Psoas muscle (tissue), 8 donors: ENCODE measurements around the gene RUNX2. TPM values are rescaled to one million over a fixed set of nuclear protein-coding genes. Genes with fewer than 3 reads are reported as not detected.

ENCODE experiments used
- ATAC-seq, 4 donors: fragments of 200-7000 bp; cut with Tn5 transposase; one replicate each; pipeline ENCODE4 v1.9.1; 2020; ENCODE audit warnings: moderate library complexity in 3 of 4, mild to moderate bottlenecking in 2 of 4
- DNase-seq, 2 donors: peaks; one replicate each; pipeline ENCODE4 v3.0.0-alpha.2; 2020
- H3K27ac ChIP-seq: fragments of 200-600 bp; one replicate; pipeline ENCODE4 v1.8.0; 2022
- H3K27me3 ChIP-seq, 3 donors: fragments of 200-600 bp in 1 of 3; one replicate each; pipeline versions ENCODE4 v1.6.1 to v1.8.0; 2013 to 2022; ENCODE audit warnings: low read length in 2 of 3, mild to moderate bottlenecking in 2 of 3, moderate library complexity in 1 of 3; ENCODE audit not compliant: insufficient read depth in 3 of 3
- H3K36me3 ChIP-seq, 2 donors: fragments of 200-600 bp in 1 of 2; one replicate each; pipeline versions ENCODE4 v1.6.1 to v1.8.0; 2013 to 2022; ENCODE audit warnings: low read depth in 1 of 2, mild to moderate bottlenecking in 1 of 2, moderate library complexity in 1 of 2; ENCODE audit not compliant: insufficient read depth in 1 of 2
- H3K4me1 ChIP-seq: fragments of 200-600 bp; one replicate; pipeline ENCODE4 v1.8.0; 2022
- H3K4me3 ChIP-seq: fragments of 200-600 bp; one replicate; pipeline ENCODE4 v1.8.0; 2022; ENCODE audit warnings: mild to moderate bottlenecking
- H3K9me3 ChIP-seq: fragments of 200-600 bp; one replicate; pipeline ENCODE4 v1.8.0; 2022
- whole genome bisulfite sequencing, 3 donors: extraction: QIAGEN DNeasy Blood & Tissue Kit; methylation state at CpG; one replicate each; pipeline versions ENCODE4 v1.1.6 to v1.1.7; 2013; 5-methylcytosine and 5-hydroxymethylcytosine counted together
- intact Hi-C, 2 donors: fragments of 100-400 bp; cut with DNase I; formaldehyde crosslinking; loops; one replicate each; pipeline versions ENCODE4 v1.11.0 to v1.14.2; 2022
- polyA plus RNA-seq, 3 donors: library from polyadenylated mRNA; stranded (reverse); fragments of 200-250 nt; gene quantifications; one replicate each; pipeline ENCODE4 v1.2.3, GENCODE V29; 2013
- total RNA-seq, 4 donors: library from RNA; stranded (reverse); fragmentation: NEBNext Ultra II Directional in 2 of 4; extraction: Animal tissue kit (Norgen Biotek cat#: 25700) in 2 of 4; gene quantifications; one replicate each; pipeline versions ENCODE4 v1.2.1 to v1.2.4, GENCODE V29; 2021 to 2023
- TF ChIP-seq, protein P1 (sequence below): fragments of 200-600 bp; IDR thresholded peaks from one replicate; pipeline ENCODE4 v1.8.0; 2022; ENCODE audit warnings: antibody characterized with exemption
- donor health status: healthy with polysubstance abuse.
- donor health status: DM: no; HTN: no; CAD: no; lungs with moderate emphysema.
- donor health status: Bipolar disorder and iron deficiency.
- donor health status: healthy.
- donor health status: DM: yes; HTN: yes; CAD: no.
- donor health status: DM: no; HTN: no; CAD: no.
- donor health status: DM: no; HTN: no; CAD: no.
- donor health status: DM: yes; HTN: yes; CAD: no.

Gene RUNX2
- total and polyA plus RNA-seq, 7 donors, result 0.07 to 0.69 (median 0.21) TPM

DNA sequence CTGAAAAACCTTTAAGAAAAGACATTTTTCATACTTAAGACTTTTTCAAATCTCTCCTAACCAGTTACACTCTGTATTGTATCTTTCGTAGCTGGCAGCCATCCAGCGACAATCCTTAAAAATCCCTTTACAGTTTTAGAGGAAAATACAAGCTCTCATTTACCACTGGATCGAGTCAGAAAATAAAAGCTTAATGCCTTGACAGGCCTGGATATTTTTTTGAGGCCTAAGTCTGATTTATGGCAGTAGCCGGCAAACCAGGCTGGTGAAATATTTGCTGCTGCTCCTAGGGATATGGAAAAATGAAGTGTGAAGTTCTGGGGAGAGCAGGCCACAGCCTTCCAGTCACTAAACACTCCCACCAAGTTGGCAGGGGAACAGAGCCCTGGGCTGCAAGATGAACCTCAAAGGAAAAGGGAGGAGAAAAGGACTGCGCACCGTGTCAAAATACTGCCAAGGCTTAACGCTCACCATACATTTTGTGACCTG is 262.6 kb downstream of the RUNX2 start:
- H3K27me3 ChIP-seq, result no peaks in the 10 kb centered on the region
- TF ChIP-seq, protein P1, sequence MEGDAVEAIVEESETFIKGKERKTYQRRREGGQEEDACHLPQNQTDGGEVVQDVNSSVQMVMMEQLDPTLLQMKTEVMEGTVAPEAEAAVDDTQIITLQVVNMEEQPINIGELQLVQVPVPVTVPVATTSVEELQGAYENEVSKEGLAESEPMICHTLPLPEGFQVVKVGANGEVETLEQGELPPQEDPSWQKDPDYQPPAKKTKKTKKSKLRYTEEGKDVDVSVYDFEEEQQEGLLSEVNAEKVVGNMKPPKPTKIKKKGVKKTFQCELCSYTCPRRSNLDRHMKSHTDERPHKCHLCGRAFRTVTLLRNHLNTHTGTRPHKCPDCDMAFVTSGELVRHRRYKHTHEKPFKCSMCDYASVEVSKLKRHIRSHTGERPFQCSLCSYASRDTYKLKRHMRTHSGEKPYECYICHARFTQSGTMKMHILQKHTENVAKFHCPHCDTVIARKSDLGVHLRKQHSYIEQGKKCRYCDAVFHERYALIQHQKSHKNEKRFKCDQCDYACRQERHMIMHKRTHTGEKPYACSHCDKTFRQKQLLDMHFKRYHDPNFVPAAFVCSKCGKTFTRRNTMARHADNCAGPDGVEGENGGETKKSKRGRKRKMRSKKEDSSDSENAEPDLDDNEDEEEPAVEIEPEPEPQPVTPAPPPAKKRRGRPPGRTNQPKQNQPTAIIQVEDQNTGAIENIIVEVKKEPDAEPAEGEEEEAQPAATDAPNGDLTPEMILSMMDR, result no peak
- H3K27ac ChIP-seq, result peak overlapping the region; percentile 43
- ATAC-seq (no peak), DNase-seq (no peak)
- H3K36me3 ChIP-seq, result no peaks in the 10 kb centered on the region
- peaks cover 15% of the 10 kb centered on the region for H3K4me1 ChIP-seq
- no peak overlapping the region for H3K4me3 ChIP-seq
- intact Hi-C loops, result no loop called here
- H3K9me3 ChIP-seq, result no peaks in the 10 kb centered on the region
- WGBS, 3 donors, result 58 to 65% (median 62%) methylated on average over 7 of the region's 7 CpGs

DNA sequence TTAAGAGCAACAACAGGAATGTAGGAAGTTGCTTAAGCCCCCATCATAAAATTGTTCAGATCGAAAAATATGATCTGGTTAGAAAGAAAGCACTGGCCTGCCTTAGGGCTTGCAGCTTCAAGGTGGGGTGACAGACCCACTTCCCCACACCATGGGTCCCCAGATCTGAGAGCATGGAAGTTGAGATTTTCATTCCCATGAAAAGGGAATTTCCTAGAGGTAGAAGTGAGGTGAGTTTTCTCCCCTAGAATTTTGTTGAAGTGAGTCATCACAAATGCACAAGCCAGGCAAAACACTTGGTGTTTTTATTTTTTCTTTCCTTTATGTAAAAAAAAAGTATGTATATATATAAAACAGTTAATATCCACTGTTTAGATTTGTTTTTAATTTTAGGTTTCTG is 263.2 kb downstream of the RUNX2 start:
- Histone ChIP-seq H3K4me3 (no peak overlapping the region), H3K36me3 (no peaks in the 10 kb centered on the region), H3K9me3 (no peaks in the 10 kb centered on the region), H3K27me3 (no peaks in the 10 kb centered on the region), H3K27ac (no peak overlapping the region), H3K4me1 (peaks cover 15% of the 10 kb centered on the region)
- TF ChIP-seq, protein P1, result no peak
- ATAC-seq, result no peak
- 63 to 81% (median 75%) methylated on average over 1 of the region's 1 CpG for WGBS, 3 donors
- intact Hi-C loops, result no loop called here
- DNase-seq, result no peak

DNA sequence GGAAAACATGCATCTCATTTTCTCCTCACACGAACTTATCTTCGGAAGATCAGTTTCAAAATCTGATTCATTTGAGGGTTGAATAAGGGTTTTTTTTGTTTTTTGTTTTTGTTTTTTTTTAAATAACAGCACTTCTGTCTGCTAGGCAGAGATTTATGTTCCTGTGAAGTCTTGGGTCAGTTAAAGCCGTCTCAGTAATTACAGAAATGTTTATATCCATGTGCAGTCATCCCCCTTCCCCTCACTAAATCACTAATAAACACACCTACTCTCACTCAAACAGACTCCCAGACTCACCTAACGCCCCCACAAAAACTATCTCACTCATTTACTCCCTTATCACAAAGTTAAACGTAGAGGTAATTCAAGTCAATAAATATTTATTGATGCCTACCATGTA is 263.8 kb downstream of the RUNX2 start:
- H3K4me3 ChIP-seq, result no peak overlapping the region
- intact Hi-C loops, result no loop called here
- H3K4me1 ChIP-seq, result peaks cover 15% of the 10 kb centered on the region
- DNase-seq (no peak), ATAC-seq (no peak)
- no peaks in the 10 kb centered on the region for H3K9me3 ChIP-seq
- H3K27ac ChIP-seq, result no peak overlapping the region
- WGBS, 3 donors, result 90 to 91% (median 91%) methylated on average over 5 of the region's 5 CpGs
- no peaks in the 10 kb centered on the region for H3K36me3 ChIP-seq
- TF ChIP-seq, protein P1, result no peak
- no peaks in the 10 kb centered on the region for H3K27me3 ChIP-seq

DNA sequence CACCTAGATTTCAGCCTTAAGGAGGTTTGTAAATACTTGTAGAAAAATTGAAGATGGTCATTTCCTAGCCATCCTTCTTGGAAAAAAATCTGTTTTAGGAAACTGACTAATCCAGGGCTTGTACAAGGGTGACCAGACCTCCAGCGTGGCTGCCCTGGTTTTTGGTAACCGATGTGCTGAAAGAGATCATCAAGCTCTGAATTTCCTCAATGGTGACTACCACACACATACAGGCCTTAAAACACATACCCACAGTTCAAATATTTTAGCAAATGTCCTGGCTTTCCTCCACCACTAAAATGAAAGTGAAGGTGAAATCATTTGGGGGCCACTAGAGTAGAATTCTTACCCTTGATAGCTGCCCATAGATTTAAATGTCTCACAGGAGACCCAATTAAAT is 264.9 kb downstream of the RUNX2 start:
- Histone ChIP-seq H3K4me3 (no peak overlapping the region), H3K4me1 (peaks cover 15% of the 10 kb centered on the region), H3K27ac (no peak overlapping the region), H3K36me3 (no peaks in the 10 kb centered on the region), H3K9me3 (no peaks in the 10 kb centered on the region), H3K27me3 (no peaks in the 10 kb centered on the region)
- TF ChIP-seq, protein P1, result no peak
- intact Hi-C loops, result no loop called here
- 83 to 94% (median 91%) methylated on average over 2 of the region's 2 CpGs for WGBS, 3 donors
- ATAC-seq (no peak), DNase-seq (no peak)
